Endothelial cell (in vitro differentiated cells): ENCODE data around the gene ACOT4. TPM values are rescaled to one million over a fixed set of nuclear protein-coding genes. Genes with fewer than 3 reads are reported as not detected.

Experiments used
- DNase-seq: peaks from one replicate; pipeline ENCODE4 v3.0.0; 2021; ENCODE audit warnings: low spot score
- H3K27ac Mint-ChIP-seq: one replicate; pipeline ENCODE4 v1.8.0; 2021; ENCODE audit warnings: mixed read lengths, inconsistent platforms; ENCODE audit not compliant: unreplicated experiment
- H3K27me3 Mint-ChIP-seq: one replicate; pipeline ENCODE4 v1.8.0; 2021; ENCODE audit warnings: mild to moderate bottlenecking, moderate library complexity, mixed read lengths, inconsistent platforms; ENCODE audit not compliant: unreplicated experiment
- H3K36me3 Mint-ChIP-seq: one replicate; pipeline ENCODE4 v1.8.0; 2021; ENCODE audit warnings: mild to moderate bottlenecking, low read depth, mixed read lengths, inconsistent platforms; ENCODE audit not compliant: unreplicated experiment
- H3K4me1 Mint-ChIP-seq: one replicate; pipeline ENCODE4 v1.8.0; 2021; ENCODE audit warnings: mild to moderate bottlenecking, mixed read lengths, inconsistent platforms; ENCODE audit not compliant: unreplicated experiment
- H3K4me3 Mint-ChIP-seq: one replicate; pipeline ENCODE4 v1.8.0; 2021; ENCODE audit warnings: mild to moderate bottlenecking, mixed read lengths, inconsistent platforms; ENCODE audit not compliant: unreplicated experiment
- H3K9me3 Mint-ChIP-seq: one replicate; pipeline ENCODE4 v1.8.0; 2021; ENCODE audit warnings: mixed read lengths, inconsistent platforms; ENCODE audit not compliant: unreplicated experiment
- total RNA-seq: library from RNA; stranded (reverse); fragmentation: NEBNext Ultra II Directional; extraction: Animal tissue kit (Norgen Biotek cat#: 25700); gene quantifications from one replicate; pipeline ENCODE4 v1.2.1, GENCODE V29; 2021; ENCODE audit not compliant: unreplicated experiment
- TF ChIP-seq, protein P1 (sequence below): fragments of 200-600 bp; sonication (generic); IDR thresholded peaks from one replicate; pipeline ENCODE4 v1.5.0; 2021; ENCODE audit warnings: antibody characterized with exemption; ENCODE audit not compliant: unreplicated experiment

ACOT4 gene
- total RNA-seq, 1 donor from 2014 or later = 0.44 TPM

- TF ChIP-seq, protein P1, sequence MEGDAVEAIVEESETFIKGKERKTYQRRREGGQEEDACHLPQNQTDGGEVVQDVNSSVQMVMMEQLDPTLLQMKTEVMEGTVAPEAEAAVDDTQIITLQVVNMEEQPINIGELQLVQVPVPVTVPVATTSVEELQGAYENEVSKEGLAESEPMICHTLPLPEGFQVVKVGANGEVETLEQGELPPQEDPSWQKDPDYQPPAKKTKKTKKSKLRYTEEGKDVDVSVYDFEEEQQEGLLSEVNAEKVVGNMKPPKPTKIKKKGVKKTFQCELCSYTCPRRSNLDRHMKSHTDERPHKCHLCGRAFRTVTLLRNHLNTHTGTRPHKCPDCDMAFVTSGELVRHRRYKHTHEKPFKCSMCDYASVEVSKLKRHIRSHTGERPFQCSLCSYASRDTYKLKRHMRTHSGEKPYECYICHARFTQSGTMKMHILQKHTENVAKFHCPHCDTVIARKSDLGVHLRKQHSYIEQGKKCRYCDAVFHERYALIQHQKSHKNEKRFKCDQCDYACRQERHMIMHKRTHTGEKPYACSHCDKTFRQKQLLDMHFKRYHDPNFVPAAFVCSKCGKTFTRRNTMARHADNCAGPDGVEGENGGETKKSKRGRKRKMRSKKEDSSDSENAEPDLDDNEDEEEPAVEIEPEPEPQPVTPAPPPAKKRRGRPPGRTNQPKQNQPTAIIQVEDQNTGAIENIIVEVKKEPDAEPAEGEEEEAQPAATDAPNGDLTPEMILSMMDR = no peak
- H3K4me1 Mint-ChIP-seq = no peaks in the 10 kb centered on the region
- peaks cover 3% of the 10 kb centered on the region for H3K36me3 Mint-ChIP-seq
- peaks cover 1% of the 10 kb centered on the region for H3K27me3 Mint-ChIP-seq
- no peak overlapping the region for H3K27ac Mint-ChIP-seq
- DNase-seq = no peak
- H3K4me3 Mint-ChIP-seq = no peak overlapping the region
- no peaks in the 10 kb centered on the region for H3K9me3 Mint-ChIP-seq
These were observed 34.0 kb downstream of the ACOT4 start for GRCh38 chr14:73625706-73626105.

DNA sequence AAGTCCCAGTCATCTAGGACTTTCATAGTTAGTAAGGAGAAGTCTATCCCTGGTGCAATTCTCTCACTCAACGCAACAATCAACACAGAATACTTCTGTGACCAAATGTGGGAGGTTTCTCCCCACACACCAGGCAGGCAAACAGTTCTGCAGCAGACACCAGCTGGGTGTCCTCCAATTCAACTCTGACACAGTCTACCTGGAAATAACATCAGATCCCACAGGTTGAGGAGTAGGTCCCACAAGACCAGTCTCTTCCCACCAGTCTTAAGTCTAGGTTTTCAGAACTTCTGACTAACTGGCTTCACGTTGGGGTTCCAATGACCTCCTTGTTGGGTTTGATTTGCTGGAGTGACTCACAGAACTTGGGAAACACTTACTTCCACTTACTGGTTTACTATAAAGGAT, 35.5 kb downstream of the ACOT4 start:
- no peaks in the 10 kb centered on the region for H3K9me3 Mint-ChIP-seq
- no peak overlapping the region for H3K27ac Mint-ChIP-seq

DNA sequence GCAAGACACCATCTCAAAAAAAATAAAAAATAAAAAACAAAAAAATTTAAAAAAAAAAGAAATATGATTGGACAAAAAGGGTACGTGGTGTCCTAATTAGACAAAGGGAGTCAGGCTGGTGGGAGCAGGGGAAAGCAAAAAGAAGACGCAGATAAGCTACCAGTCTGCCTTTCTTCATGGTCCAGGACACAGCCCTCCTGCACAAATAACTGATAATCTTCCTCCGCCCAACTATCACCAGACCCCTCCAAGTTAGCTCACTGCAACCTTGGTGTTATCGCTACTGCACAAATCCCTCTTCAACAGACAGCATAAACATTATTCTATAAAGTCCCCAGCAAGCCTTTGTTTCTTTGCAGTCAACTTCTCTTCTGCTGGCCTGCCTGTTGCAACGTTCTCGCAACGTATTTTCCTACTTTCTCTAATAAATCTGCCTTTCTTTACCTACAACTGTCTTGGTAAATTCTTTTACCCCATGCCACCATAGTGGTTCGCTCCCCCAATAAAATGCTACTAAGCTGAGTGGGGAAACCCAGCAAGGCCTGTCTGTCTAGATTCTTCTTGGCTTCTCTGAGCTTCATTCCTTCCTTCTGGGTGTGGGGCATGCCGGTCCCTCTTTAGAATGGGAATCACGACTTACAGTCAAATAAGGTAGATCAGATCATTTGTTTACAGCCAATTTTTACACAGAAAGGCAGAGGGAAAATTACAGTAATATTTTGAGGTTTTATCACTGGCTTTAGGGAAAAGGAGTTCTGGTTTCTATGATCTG, 38.5 kb downstream of the ACOT4 start:
- Mint-ChIP-seq H3K4me3 (no peak overlapping the region), H3K36me3 (no peaks in the 10 kb centered on the region), H3K27ac (no peak overlapping the region), H3K9me3 (no peaks in the 10 kb centered on the region), H3K27me3 (peaks cover 1% of the 10 kb centered on the region), H3K4me1 (peaks cover 3% of the 10 kb centered on the region)
- TF ChIP-seq, protein P1 = no peak
- DNase-seq = no peak

More for the DNA sequence above, 35.5 kb downstream of the ACOT4 start:
- TF ChIP-seq, protein P1 = no peak
- H3K4me3 Mint-ChIP-seq = no peak overlapping the region
- H3K36me3 Mint-ChIP-seq = peaks cover 3% of the 10 kb centered on the region
- H3K27me3 Mint-ChIP-seq = peaks cover 1% of the 10 kb centered on the region
- no peak for DNase-seq
- no peaks in the 10 kb centered on the region for H3K4me1 Mint-ChIP-seq

GRCh38 chr14:73633116-73634010, 41.7 kb downstream of the ACOT4 start:
- H3K36me3 Mint-ChIP-seq = no peaks in the 10 kb centered on the region
- TF ChIP-seq, protein P1 = peak; percentile 69
- H3K27me3 Mint-ChIP-seq = peaks cover 3% of the 10 kb centered on the region
- H3K27ac Mint-ChIP-seq = no peak overlapping the region
- peaks cover 3% of the 10 kb centered on the region for H3K4me1 Mint-ChIP-seq
- no peaks in the 10 kb centered on the region for H3K9me3 Mint-ChIP-seq
- H3K4me3 Mint-ChIP-seq = peak overlapping the region; percentile 7
- DNase-seq = peak; percentile 59
